GM18861 (cell line): ENCODE data around the gene ATP13A3.

Experiments
- ATAC-seq: cut with Tn5 transposase; IDR thresholded peaks from one replicate; pipeline ENCODE4 v1.9.1; 2021; ENCODE audit not compliant: unreplicated experiment

ATP13A3 gene

GRCh38 chr3:194375473-194376240 lies 111.1 kb downstream of the ATP13A3 start:
- no peak for ATAC-seq

- ATAC-seq: no peak
Measured at GRCh38 chr3:194374935-194375334, 111.9 kb downstream of the ATP13A3 start.

- ATAC-seq: no peak
Measured at GRCh38 chr3:194373899-194374298, 112.9 kb downstream of the ATP13A3 start.

- ATAC-seq: no peak
Measured at GRCh38 chr3:194373028-194373427, 113.8 kb downstream of the ATP13A3 start.

- no peak for ATAC-seq
Measured at GRCh38 chr3:194370753-194371152, 116.0 kb downstream of the ATP13A3 start.

GRCh38 chr3:194369522-194370279 lies 117.1 kb downstream of the ATP13A3 start, which contains the start of gene LRRC15:
LRRC15 (minus strand) TSS chr3:194369743; CDS start chr3:194361043, 8,700 bp downstream.
- no peak for ATAC-seq

- no peak for ATAC-seq
Measured at GRCh38 chr3:194368918-194369317, 117.9 kb downstream of the ATP13A3 start.

- ATAC-seq: no peak
Measured at GRCh38 chr3:194367992-194368841, 118.6 kb downstream of the ATP13A3 start.

- no peak for ATAC-seq
Measured at GRCh38 chr3:194365978-194366490, 120.8 kb downstream of the ATP13A3 start.

- ATAC-seq: no peak
Measured at GRCh38 chr3:194365526-194365925, 121.3 kb downstream of the ATP13A3 start.

- ATAC-seq: no peak
Measured at GRCh38 chr3:194364652-194365434, 122.0 kb downstream of the ATP13A3 start.

- ATAC-seq: no peak
Measured at GRCh38 chr3:194364314-194364651, 122.5 kb downstream of the ATP13A3 start.

GRCh38 chr3:194360568-194360967 lies 126.2 kb downstream of the ATP13A3 start:
- ATAC-seq: no peak

GRCh38 chr3:194357681-194358080 lies 129.1 kb downstream of the ATP13A3 start:
- no peak for ATAC-seq

- no peak for ATAC-seq
Measured at GRCh38 chr3:194355379-194355778, 131.4 kb downstream of the ATP13A3 start.

- ATAC-seq: no peak
Measured at GRCh38 chr3:194354315-194354714, 132.5 kb downstream of the ATP13A3 start.
